Osteocyte (in vitro differentiated cells): Measurements from ENCODE around the gene TBL2. TPM values are rescaled to one million over a fixed set of nuclear protein-coding genes. Genes with fewer than 3 reads are reported as not detected.

Experiments used
- DNase-seq: peaks from one replicate; pipeline ENCODE4 v3.0.0; 2021; ENCODE audit warnings: mixed read lengths; ENCODE audit not compliant: unreplicated experiment; ENCODE audit errors: extremely low spot score
- H3K27ac Mint-ChIP-seq: one replicate; pipeline ENCODE4 v1.8.0; 2021; ENCODE audit warnings: mild to moderate bottlenecking, mixed read lengths; ENCODE audit not compliant: unreplicated experiment
- H3K27me3 Mint-ChIP-seq: one replicate; pipeline ENCODE4 v1.8.0; 2021; ENCODE audit warnings: mixed read lengths; ENCODE audit not compliant: unreplicated experiment
- H3K36me3 Mint-ChIP-seq: one replicate; pipeline ENCODE4 v1.8.0; 2021; ENCODE audit warnings: mixed read lengths; ENCODE audit not compliant: unreplicated experiment
- H3K4me1 Mint-ChIP-seq: one replicate; pipeline ENCODE4 v1.8.0; 2021; ENCODE audit warnings: mixed read lengths; ENCODE audit not compliant: unreplicated experiment
- H3K4me3 Mint-ChIP-seq: one replicate; pipeline ENCODE4 v1.8.0; 2021; ENCODE audit warnings: mild to moderate bottlenecking, moderate library complexity, mixed read lengths; ENCODE audit not compliant: unreplicated experiment
- H3K9me3 Mint-ChIP-seq: one replicate; pipeline ENCODE4 v1.8.0; 2021; ENCODE audit warnings: mixed read lengths; ENCODE audit not compliant: unreplicated experiment
- long read RNA-seq: library from polyadenylated mRNA; unstranded; transcript quantifications from one replicate; pipeline ENCODE4 v2.0.0, GENCODE V29; 2021
- total RNA-seq: library from RNA; stranded (reverse); gene quantifications from 2 replicates; pipeline ENCODE4 v1.2.1, GENCODE V29; 2021
- TF ChIP-seq, protein P1 (sequence below): fragments of 200-600 bp; sonication (generic); IDR thresholded peaks from 2 replicates; pipeline ENCODE4 v1.5.0; 2021; ENCODE audit warnings: antibody characterized with exemption, mild to moderate bottlenecking, moderate library complexity

The TBL2 gene, protein sequence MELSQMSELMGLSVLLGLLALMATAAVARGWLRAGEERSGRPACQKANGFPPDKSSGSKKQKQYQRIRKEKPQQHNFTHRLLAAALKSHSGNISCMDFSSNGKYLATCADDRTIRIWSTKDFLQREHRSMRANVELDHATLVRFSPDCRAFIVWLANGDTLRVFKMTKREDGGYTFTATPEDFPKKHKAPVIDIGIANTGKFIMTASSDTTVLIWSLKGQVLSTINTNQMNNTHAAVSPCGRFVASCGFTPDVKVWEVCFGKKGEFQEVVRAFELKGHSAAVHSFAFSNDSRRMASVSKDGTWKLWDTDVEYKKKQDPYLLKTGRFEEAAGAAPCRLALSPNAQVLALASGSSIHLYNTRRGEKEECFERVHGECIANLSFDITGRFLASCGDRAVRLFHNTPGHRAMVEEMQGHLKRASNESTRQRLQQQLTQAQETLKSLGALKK
- 47.7 and 48.0 TPM in 2 replicates for total RNA-seq
- long read RNA-seq, full-length matches to known transcripts, result 106 of 119 reads
- long read RNA-seq, partial matches to known transcripts, result 3 of 119 reads
- long read RNA-seq, other reads (novel, unspliced or antisense), result 10 of 119 reads

GRCh38 chr7:73578342-73579128, at the start of gene TBL2:
TBL2 (minus strand) TSS chr7:73578579; CDS start chr7:73578549, 30 bp downstream.
- peaks cover 27% of the 10 kb centered on the region for H3K4me1 Mint-ChIP-seq

DNA sequence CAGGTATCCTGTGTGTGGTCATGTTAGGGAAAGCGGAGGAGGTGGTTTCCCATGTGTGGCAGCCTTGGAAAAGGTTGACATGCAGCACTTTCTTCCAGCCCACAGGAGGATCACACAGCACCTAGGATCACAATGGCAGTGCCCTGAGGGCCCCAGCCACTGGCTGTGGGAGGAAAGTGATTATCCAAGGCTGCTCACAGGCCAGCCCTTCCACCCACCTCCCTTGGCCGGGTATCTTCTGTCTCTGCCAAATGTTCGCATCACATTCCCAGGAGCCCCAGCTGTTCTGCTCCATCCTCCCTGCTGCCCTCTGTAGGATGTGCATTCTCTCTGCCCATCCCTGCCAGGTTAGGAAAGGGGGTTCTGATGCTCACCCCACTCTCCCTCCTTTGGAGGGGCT, 48.4 kb upstream of the TBL2 start:
- DNase-seq, result no peak
- TF ChIP-seq, protein P1, sequence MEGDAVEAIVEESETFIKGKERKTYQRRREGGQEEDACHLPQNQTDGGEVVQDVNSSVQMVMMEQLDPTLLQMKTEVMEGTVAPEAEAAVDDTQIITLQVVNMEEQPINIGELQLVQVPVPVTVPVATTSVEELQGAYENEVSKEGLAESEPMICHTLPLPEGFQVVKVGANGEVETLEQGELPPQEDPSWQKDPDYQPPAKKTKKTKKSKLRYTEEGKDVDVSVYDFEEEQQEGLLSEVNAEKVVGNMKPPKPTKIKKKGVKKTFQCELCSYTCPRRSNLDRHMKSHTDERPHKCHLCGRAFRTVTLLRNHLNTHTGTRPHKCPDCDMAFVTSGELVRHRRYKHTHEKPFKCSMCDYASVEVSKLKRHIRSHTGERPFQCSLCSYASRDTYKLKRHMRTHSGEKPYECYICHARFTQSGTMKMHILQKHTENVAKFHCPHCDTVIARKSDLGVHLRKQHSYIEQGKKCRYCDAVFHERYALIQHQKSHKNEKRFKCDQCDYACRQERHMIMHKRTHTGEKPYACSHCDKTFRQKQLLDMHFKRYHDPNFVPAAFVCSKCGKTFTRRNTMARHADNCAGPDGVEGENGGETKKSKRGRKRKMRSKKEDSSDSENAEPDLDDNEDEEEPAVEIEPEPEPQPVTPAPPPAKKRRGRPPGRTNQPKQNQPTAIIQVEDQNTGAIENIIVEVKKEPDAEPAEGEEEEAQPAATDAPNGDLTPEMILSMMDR, result no peak
- Mint-ChIP-seq H3K4me1 (peaks cover 10% of the 10 kb centered on the region), H3K27ac (no peak overlapping the region), H3K4me3 (no peak overlapping the region), H3K27me3 (peaks cover 47% of the 10 kb centered on the region), H3K9me3 (no peaks in the 10 kb centered on the region), H3K36me3 (no peaks in the 10 kb centered on the region)

More at GRCh38 chr7:73578342-73579128, at the start of gene TBL2:
- peak; percentile 100 for DNase-seq
- no peaks in the 10 kb centered on the region for H3K27me3 Mint-ChIP-seq
- TF ChIP-seq, protein P1, result peak; percentile 32
- H3K36me3 Mint-ChIP-seq, result peaks cover 5% of the 10 kb centered on the region
- peak within 1 kb of the TSS; percentile 87 for H3K4me3 Mint-ChIP-seq
- H3K27ac Mint-ChIP-seq, result peak within 1 kb of the TSS; percentile 98
- H3K9me3 Mint-ChIP-seq, result no peaks in the 10 kb centered on the region

DNA sequence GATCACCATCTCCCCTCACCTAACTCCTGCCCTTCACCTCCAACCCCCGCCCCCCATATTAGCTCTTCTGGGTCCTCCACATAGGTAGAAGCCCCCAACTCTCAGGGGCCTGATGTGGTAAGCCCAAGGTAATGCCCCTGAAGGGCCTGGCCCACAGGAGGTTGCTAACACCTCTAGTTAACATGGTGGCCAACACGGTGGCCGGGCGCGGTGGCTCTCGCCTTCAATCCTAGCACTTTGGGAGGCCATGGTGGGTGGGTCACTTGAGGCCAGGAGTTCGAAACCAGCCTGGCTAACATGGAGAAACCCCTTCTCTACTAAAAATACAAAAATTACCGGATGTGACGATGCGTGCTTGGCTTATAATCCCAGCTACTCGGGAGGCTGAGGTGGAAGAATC, 46.9 kb upstream of the TBL2 start:
- no peak overlapping the region for H3K4me3 Mint-ChIP-seq
- H3K36me3 Mint-ChIP-seq, result no peaks in the 10 kb centered on the region
- peaks cover 10% of the 10 kb centered on the region for H3K4me1 Mint-ChIP-seq
- TF ChIP-seq, protein P1, result no peak
- no peaks in the 10 kb centered on the region for H3K9me3 Mint-ChIP-seq
- DNase-seq, result no peak
- H3K27ac Mint-ChIP-seq, result no peak overlapping the region
- H3K27me3 Mint-ChIP-seq, result peaks cover 49% of the 10 kb centered on the region

DNA sequence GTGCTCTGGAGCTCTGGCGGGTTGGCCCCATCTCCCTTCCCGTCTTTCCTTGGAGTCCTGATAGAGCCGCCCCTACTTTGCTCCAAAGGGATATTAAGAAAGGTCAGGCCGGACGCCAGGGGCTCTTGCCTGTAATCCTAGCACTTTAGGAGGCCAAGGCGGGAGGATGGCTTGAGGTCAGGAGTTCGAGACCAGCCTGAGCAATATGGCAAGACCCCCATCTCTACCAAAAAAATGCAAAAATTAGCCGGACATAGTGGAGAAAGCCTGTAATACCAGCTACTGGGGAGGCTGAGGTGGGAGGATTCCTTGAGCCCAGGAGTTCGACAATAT, 46.3 kb upstream of the TBL2 start:
- no peak for DNase-seq
- H3K27ac Mint-ChIP-seq, result no peak overlapping the region
- H3K4me1 Mint-ChIP-seq, result peaks cover 10% of the 10 kb centered on the region
- no peaks in the 10 kb centered on the region for H3K36me3 Mint-ChIP-seq
- H3K4me3 Mint-ChIP-seq, result peak overlapping the region; percentile 10
- no peaks in the 10 kb centered on the region for H3K9me3 Mint-ChIP-seq
- TF ChIP-seq, protein P1, result no peak
- H3K27me3 Mint-ChIP-seq, result peaks cover 49% of the 10 kb centered on the region
